ENCODE measurements around the gene BCL11A.

Gene BCL11A

DNA sequence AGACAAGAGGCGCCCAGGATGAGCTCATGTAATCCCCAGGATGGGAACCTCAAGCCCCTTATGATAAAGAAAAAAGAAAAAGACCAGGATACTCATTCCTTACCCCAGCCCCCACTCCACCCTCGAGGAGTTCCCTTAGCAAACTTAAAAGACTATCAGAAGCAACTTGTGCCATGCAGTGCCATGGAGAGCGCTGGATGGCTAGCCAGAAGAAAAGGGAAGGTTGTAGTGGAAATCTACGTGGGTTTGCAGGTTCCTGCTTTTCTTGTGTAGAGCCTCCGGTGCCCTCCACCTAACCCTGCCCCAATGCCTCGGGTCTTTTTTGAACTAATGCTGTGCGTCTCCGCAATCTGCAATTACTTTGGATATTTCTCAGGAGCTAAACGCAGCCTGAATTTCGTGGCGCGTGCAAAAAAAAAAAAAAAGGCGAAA is 16.2 kb upstream of the BCL11A start:
- Histone ChIP-seq H3K4me3 (ENCODE audit: low read length) (peak overlapping the region; percentile 67), H3K4me1 (ENCODE audit: control insufficient read depth, low read length) (peaks cover 28% of the 10 kb centered on the region), H3K27ac (ENCODE audit: low read depth, low read length) (no peak overlapping the region)

DNA sequence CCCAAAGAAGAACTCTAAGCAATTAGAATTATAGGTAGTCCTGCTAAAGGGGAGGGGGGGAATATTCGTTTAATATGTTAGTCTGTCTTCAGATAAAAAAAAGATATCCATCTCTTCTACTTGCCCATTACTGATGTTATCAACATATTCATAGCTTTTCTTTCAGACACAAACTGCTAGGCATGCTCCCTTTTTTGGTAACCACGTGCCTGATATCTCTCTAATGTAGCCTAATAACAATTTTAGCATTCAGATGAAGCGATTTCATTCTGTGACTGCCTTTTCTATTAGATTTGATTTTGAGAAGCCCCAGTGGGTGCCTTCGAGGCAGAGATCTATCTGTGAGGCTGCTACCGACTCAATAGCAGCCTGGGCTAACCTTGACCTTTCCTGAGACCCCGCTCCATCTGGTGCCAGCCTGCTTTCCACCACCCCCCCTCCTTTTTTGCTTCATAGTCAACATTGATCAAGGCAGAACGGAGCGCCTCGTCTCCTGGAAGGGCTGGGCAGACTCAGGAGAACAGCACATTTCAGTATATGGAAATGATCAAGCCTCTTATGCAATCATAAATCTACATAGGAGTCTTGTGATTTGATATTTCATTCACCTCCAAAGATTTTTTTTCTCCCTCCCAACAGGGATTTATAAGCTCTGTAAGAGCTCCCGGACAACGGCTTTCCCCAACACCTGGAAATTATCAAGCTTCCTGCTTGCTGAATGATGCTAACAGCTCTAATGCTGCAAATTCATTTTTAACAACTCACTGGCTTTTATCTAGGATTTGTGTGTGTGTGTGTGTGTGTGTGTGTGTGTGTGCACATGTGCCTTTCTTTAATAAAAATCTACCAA is 14.7 kb upstream of the BCL11A start:
- Histone ChIP-seq H4K20me1 (ENCODE audit: control insufficient read depth, insufficient read depth, low read depth, low read length) (no peaks in the 10 kb centered on the region), H3K36me3 (ENCODE audit: control insufficient read depth, low read length) (no peaks in the 10 kb centered on the region), H3F3A (ENCODE audit: control insufficient read depth, insufficient read depth) (no peaks in the 10 kb centered on the region), H3K4me3 (ENCODE audit: low read length) (no peak overlapping the region), H3K9me2 (replicated peaks; ENCODE audit: control insufficient read depth, low read length) (no peaks in the 10 kb centered on the region), H3K4me2 (ENCODE audit: low read length) (peak overlapping the region; percentile 60), H3K27ac (ENCODE audit: low read depth, low read length) (no peak overlapping the region), H3K27me3 (ENCODE audit: control insufficient read depth, low read length) (peaks cover 63% of the 10 kb centered on the region), H3K79me2 (ENCODE audit: control insufficient read depth, low read length) (no peaks in the 10 kb centered on the region), H3K9me3 (ENCODE audit: control insufficient read depth, insufficient read depth, low read length) (no peaks in the 10 kb centered on the region), H3K4me1 (ENCODE audit: control insufficient read depth, low read length) (peaks cover 28% of the 10 kb centered on the region)
- TF ChIP-seq, protein P1, sequence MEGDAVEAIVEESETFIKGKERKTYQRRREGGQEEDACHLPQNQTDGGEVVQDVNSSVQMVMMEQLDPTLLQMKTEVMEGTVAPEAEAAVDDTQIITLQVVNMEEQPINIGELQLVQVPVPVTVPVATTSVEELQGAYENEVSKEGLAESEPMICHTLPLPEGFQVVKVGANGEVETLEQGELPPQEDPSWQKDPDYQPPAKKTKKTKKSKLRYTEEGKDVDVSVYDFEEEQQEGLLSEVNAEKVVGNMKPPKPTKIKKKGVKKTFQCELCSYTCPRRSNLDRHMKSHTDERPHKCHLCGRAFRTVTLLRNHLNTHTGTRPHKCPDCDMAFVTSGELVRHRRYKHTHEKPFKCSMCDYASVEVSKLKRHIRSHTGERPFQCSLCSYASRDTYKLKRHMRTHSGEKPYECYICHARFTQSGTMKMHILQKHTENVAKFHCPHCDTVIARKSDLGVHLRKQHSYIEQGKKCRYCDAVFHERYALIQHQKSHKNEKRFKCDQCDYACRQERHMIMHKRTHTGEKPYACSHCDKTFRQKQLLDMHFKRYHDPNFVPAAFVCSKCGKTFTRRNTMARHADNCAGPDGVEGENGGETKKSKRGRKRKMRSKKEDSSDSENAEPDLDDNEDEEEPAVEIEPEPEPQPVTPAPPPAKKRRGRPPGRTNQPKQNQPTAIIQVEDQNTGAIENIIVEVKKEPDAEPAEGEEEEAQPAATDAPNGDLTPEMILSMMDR (IDR thresholded peaks at IDR 0.05; ENCODE audit: low read depth, low read length, poor library complexity, severe bottlenecking), result no peak
- no peak for TF ChIP-seq EZH2phosphoT487 (IDR thresholded peaks at IDR 0.05; ENCODE audit: borderline replicate concordance, low read length)

More for the DNA sequence above, 16.2 kb upstream of the BCL11A start:
- H3K9me2 ChIP-seq (replicated peaks; ENCODE audit: control insufficient read depth, low read length), result no peaks in the 10 kb centered on the region
- H3K4me2 ChIP-seq (ENCODE audit: low read length), result peak overlapping the region; percentile 60
- no peaks in the 10 kb centered on the region for H3K79me2 ChIP-seq (ENCODE audit: control insufficient read depth, low read length)
- no peaks in the 10 kb centered on the region for H4K20me1 ChIP-seq (ENCODE audit: control insufficient read depth, insufficient read depth, low read depth, low read length)
- TF ChIP-seq EZH2phosphoT487 (IDR thresholded peaks at IDR 0.05; ENCODE audit: borderline replicate concordance, low read length), result 0 out of 2 replicates have a peak, but pooled peaks have one; percentile 61
- TF ChIP-seq, protein P1 (IDR thresholded peaks at IDR 0.05; ENCODE audit: low read depth, low read length, poor library complexity, severe bottlenecking), result no peak
- H3K27me3 ChIP-seq (ENCODE audit: control insufficient read depth, low read length), result peaks cover 62% of the 10 kb centered on the region
- H3K36me3 ChIP-seq (ENCODE audit: control insufficient read depth, low read length), result no peaks in the 10 kb centered on the region
- no peaks in the 10 kb centered on the region for H3K9me3 ChIP-seq (ENCODE audit: control insufficient read depth, insufficient read depth, low read length)
- H3F3A ChIP-seq (ENCODE audit: control insufficient read depth, insufficient read depth), result no peaks in the 10 kb centered on the region

DNA sequence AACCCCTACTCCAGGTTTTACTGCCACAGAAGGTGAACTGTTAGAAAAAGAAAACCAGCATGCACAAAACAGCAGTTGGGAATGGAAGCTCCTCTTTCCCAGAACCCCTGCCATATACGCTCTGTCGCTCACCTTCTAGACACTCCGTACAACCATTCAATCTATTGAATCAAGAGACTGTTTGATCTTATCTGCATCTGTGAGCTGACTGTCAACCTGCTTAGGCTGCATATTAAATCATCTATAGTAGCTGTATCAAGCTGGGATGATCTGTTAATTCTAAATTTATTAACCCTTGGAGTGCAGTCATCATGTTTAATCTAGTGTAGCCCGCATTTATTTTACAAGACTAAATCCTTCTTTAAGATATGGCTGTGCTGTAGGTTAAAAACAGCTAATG is 13.6 kb upstream of the BCL11A start:
- Histone ChIP-seq H4K20me1 (ENCODE audit: control insufficient read depth, insufficient read depth, low read depth, low read length) (no peaks in the 10 kb centered on the region), H3K4me2 (ENCODE audit: low read length) (no peak overlapping the region), H3K4me1 (ENCODE audit: control insufficient read depth, low read length) (peaks cover 28% of the 10 kb centered on the region), H3K27ac (ENCODE audit: low read depth, low read length) (no peak overlapping the region), H3K9me3 (ENCODE audit: control insufficient read depth, insufficient read depth, low read length) (no peaks in the 10 kb centered on the region), H3K36me3 (ENCODE audit: control insufficient read depth, low read length) (no peaks in the 10 kb centered on the region), H3K27me3 (ENCODE audit: control insufficient read depth, low read length) (peaks cover 59% of the 10 kb centered on the region), H3K79me2 (ENCODE audit: control insufficient read depth, low read length) (no peaks in the 10 kb centered on the region), H3K9me2 (replicated peaks; ENCODE audit: control insufficient read depth, low read length) (no peaks in the 10 kb centered on the region), H3K4me3 (ENCODE audit: low read length) (no peak overlapping the region), H3F3A (ENCODE audit: control insufficient read depth, insufficient read depth) (no peaks in the 10 kb centered on the region)
- no peak for TF ChIP-seq EZH2phosphoT487 (IDR thresholded peaks at IDR 0.05; ENCODE audit: borderline replicate concordance, low read length)
- TF ChIP-seq, protein P1 (IDR thresholded peaks at IDR 0.05; ENCODE audit: low read depth, low read length, poor library complexity, severe bottlenecking), result no peak

Measured in DOHH2 (cell line).